Liver (tissue), 9 donors: ENCODE measurements around the gene CST7. TPM values are rescaled to one million over a fixed set of nuclear protein-coding genes. Genes with fewer than 3 reads are reported as not detected.

ENCODE experiments used
- DNase-seq: peaks from one replicate; pipeline ENCODE4 v3.0.0-alpha.2; 2017; ENCODE audit warnings: low spot score
- H3K27ac ChIP-seq, 2 donors: one replicate each; pipeline ENCODE4 v1.7.0; 2013; ENCODE audit warnings: inconsistent platforms in 2 of 2, low read length in 2 of 2, control low read depth in 1 of 2, low read depth in 1 of 2, mild to moderate bottlenecking in 1 of 2
- H3K27me3 ChIP-seq, 4 donors: one replicate each; pipeline versions ENCODE4 v1.6.1 to v1.7.0; 2013; ENCODE audit warnings: low read length in 3 of 4, inconsistent platforms in 1 of 4, mild to moderate bottlenecking in 1 of 4, moderate library complexity in 1 of 4; ENCODE audit not compliant: control insufficient read depth in 4 of 4, insufficient read depth in 4 of 4
- H3K36me3 ChIP-seq, 4 donors: one replicate each; pipeline versions ENCODE4 v1.6.1 to v1.7.0; 2013; ENCODE audit warnings: low read length in 3 of 4, mild to moderate bottlenecking in 3 of 4, low read depth in 1 of 4, moderate library complexity in 1 of 4; ENCODE audit not compliant: control insufficient read depth in 4 of 4, insufficient read depth in 3 of 4
- H3K4me1 ChIP-seq, 4 donors: one replicate each; pipeline versions ENCODE4 v1.6.1 to v1.7.0; 2013; ENCODE audit warnings: low read length in 3 of 4, mild to moderate bottlenecking in 3 of 4, moderate library complexity in 1 of 4; ENCODE audit not compliant: control insufficient read depth in 4 of 4, insufficient read depth in 4 of 4
- H3K4me3 ChIP-seq, 3 donors: one replicate each; pipeline versions ENCODE4 v1.6.1 to v1.7.0; 2013; ENCODE audit warnings: low read length in 3 of 3, control low read depth in 1 of 3, low read depth in 1 of 3, mild to moderate bottlenecking in 1 of 3
- H3K9ac ChIP-seq, 2 donors: one replicate each; pipeline ENCODE4 v1.7.0; 2013; ENCODE audit warnings: low read length in 2 of 2, mild to moderate bottlenecking in 2 of 2, moderate library complexity in 2 of 2, control low read depth in 1 of 2, low read depth in 1 of 2
- H3K9me3 ChIP-seq, 4 donors: one replicate each; pipeline versions ENCODE4 v1.6.1 to v1.7.0; 2013; ENCODE audit warnings: low read length in 3 of 4; ENCODE audit not compliant: control insufficient read depth in 4 of 4
- EGR1 ChIP-seq, 2 donors: IDR thresholded peaks; 2 replicates each; pipeline ENCODE4 v1.6.1; 2016 to 2018; ENCODE audit warnings: antibody characterized with exemption in 2 of 2, low read depth in 2 of 2
- FOXA1 ChIP-seq: IDR thresholded peaks from 2 replicates; pipeline ENCODE4 v1.6.1; 2016; ENCODE audit warnings: antibody characterized with exemption
- FOXA2 ChIP-seq: IDR thresholded peaks from 2 replicates; pipeline ENCODE4 v1.6.1; 2016; ENCODE audit warnings: antibody characterized with exemption
- GABPA ChIP-seq, 2 donors: IDR thresholded peaks in 1 of 2; conservative IDR thresholded peaks in 1 of 2; 2 replicates each; pipeline ENCODE4 v1.6.1; 2016; ENCODE audit warnings: antibody characterized with exemption in 2 of 2, mild to moderate bottlenecking in 1 of 2, moderate library complexity in 1 of 2
- HNF4A ChIP-seq, 2 donors: conservative IDR thresholded peaks; 2 replicates each; pipeline ENCODE4 v1.6.1; 2016; ENCODE audit warnings: antibody characterized with exemption in 2 of 2, mild to moderate bottlenecking in 2 of 2
- HNF4G ChIP-seq: IDR thresholded peaks from 2 replicates; pipeline ENCODE4 v1.6.1; 2016; ENCODE audit warnings: antibody characterized with exemption
- JUND ChIP-seq, 2 donors: IDR thresholded peaks; 2 replicates each; pipeline ENCODE4 v1.6.1; 2016; ENCODE audit warnings: antibody characterized with exemption in 2 of 2
- NR2F2 ChIP-seq: IDR thresholded peaks from 2 replicates; pipeline ENCODE4 v1.6.1; 2016; ENCODE audit warnings: antibody characterized with exemption
- RXRA ChIP-seq, 2 donors: IDR thresholded peaks; 2 replicates each; pipeline ENCODE4 v1.6.1; 2017 to 2018; ENCODE audit warnings: antibody characterized with exemption in 2 of 2, mild to moderate bottlenecking in 1 of 2
- SP1 ChIP-seq: IDR thresholded peaks from 2 replicates; pipeline ENCODE4 v1.6.1; 2018; ENCODE audit warnings: antibody characterized with exemption, mild to moderate bottlenecking
- TAF1 ChIP-seq: conservative IDR thresholded peaks from 2 replicates; pipeline ENCODE4 v1.6.1; 2016; ENCODE audit warnings: antibody characterized with exemption, mild to moderate bottlenecking
- YY1 ChIP-seq: IDR thresholded peaks from 2 replicates; pipeline ENCODE4 v1.6.1; 2016; ENCODE audit warnings: antibody characterized with exemption, mild to moderate bottlenecking
- WGBS: extraction: QIAGEN DNeasy Blood & Tissue Kit; methylation state at CpG from one replicate; pipeline ENCODE4 v1.1.7; 2013; 5-methylcytosine and 5-hydroxymethylcytosine counted together
- polyA plus RNA-seq, 2 donors: library from polyadenylated mRNA; stranded (reverse) in 1 of 2; unstranded in 1 of 2; fragments of 200-250 nt in 1 of 2; fragments of >200 nt in 1 of 2; fragmentation: Nextera tagmentation in 1 of 2; extraction: Ambion mirVana in 1 of 2; gene quantifications; one replicate each; pipeline versions ENCODE4 v1.2.1 to v1.2.3, GENCODE V29; 2013 to 2015
- total RNA-seq, 2 donors: library from RNA; depleted of rRNA; stranded (reverse); fragments of >200 nt; gene quantifications; one replicate each; pipeline ENCODE4 v1.2.3, GENCODE V29; 2014
- TF ChIP-seq, protein P1 (sequence below): IDR thresholded peaks from 2 replicates; pipeline ENCODE4 v1.6.1; 2016; ENCODE audit warnings: antibody characterized with exemption
- TF ChIP-seq, protein P2 (sequence below): IDR thresholded peaks from 2 replicates; pipeline ENCODE4 v1.6.1; 2016; ENCODE audit warnings: antibody characterized with exemption, mild to moderate bottlenecking
- TF ChIP-seq, protein P3 (sequence below): fragments of 150-350 bp; IDR thresholded peaks from 2 replicates; pipeline ENCODE4 v1.5.1; 2017; ENCODE audit warnings: improper control_type of control experiment, low read depth, low read length; ENCODE audit not compliant: missing input control
- TF ChIP-seq, protein P4 (sequence below): IDR thresholded peaks from 2 replicates; pipeline ENCODE4 v1.6.1; 2016; ENCODE audit warnings: antibody characterized with exemption
- donor health status: healthy.
- donor health status: healthy.
- donor health status: healthy.
- donor health status: healthy.
- donor health status: healthy.

Gene CST7
- total and polyA plus RNA-seq, 4 donors = 1.5 to 15.1 (median 2.7) TPM

DNA sequence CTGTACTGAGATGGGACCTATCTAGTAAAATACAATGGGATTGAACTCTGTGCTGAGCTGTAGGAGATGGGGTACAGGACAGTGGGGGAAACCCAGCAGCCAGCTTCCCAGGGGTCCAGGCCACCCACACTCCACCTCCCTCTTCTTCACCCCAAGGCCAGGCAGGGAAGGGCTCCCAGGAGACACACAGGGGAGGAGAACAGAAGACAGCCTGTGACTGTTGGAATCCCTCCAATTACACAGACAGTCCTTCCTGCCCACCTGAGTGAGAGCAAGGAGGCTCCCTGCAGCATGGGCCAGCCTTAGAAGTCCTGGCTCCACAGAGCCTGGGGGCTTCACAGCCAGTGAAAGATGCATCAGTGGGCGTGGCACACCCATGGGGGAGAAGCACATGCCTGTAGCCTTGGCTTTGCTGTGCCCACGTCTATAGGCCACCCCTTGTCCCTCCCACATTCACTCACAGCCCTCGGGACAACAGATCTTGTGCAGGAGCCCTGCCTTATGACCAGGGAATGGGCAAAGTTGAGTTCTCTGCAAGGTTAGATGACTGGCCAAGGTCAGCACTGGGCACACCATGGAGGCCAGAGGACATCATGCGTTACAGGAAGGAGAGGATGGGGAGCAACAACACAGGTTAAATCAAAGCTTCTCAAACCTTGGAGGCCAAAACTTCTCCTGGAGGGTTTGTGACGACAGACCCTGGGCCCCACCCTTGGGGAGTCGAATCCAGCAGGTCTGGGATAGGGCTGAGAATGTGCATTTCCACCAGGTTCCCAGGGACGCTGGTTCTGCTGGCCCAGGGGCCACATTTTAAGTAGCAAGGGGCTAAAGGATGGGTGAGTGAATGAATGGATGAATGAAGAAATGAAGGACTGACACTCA is 12.3 kb upstream of the CST7 start:
- DNase-seq = no peak
- Histone ChIP-seq H3K9me3 (no peaks in the 10 kb centered on the region), H3K4me3 (no peak overlapping the region), H3K27me3 (no peaks in the 10 kb centered on the region), H3K27ac (no peak overlapping the region), H3K36me3 (no peaks in the 10 kb centered on the region), H3K9ac (no peak overlapping the region), H3K4me1 (no peaks in the 10 kb centered on the region)
- WGBS = 89% methylated on average over 7 of the region's 7 CpGs
- TF ChIP-seq HNF4G (no peak), HNF4A (conservative IDR thresholded peaks at IDR 0.05) (no peak), GABPA (IDR thresholded peaks at IDR 0.05 in 1 of 2, conservative IDR thresholded peaks at IDR 0.05 in 1 of 2) (no peak), NR2F2 (no peak), FOXA1 (no peak), SP1 (no peak), RXRA (IDR thresholded peaks at IDR 0.05) (no peak), TAF1 (no peak), JUND (IDR thresholded peaks at IDR 0.05) (no peak), EGR1 (IDR thresholded peaks at IDR 0.05; ENCODE audit: low read depth in 2 of 2) (no peak), YY1 (no peak)
- TF ChIP-seq, protein P1, sequence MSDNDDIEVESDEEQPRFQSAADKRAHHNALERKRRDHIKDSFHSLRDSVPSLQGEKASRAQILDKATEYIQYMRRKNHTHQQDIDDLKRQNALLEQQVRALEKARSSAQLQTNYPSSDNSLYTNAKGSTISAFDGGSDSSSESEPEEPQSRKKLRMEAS = no peak
- TF ChIP-seq, protein P2, sequence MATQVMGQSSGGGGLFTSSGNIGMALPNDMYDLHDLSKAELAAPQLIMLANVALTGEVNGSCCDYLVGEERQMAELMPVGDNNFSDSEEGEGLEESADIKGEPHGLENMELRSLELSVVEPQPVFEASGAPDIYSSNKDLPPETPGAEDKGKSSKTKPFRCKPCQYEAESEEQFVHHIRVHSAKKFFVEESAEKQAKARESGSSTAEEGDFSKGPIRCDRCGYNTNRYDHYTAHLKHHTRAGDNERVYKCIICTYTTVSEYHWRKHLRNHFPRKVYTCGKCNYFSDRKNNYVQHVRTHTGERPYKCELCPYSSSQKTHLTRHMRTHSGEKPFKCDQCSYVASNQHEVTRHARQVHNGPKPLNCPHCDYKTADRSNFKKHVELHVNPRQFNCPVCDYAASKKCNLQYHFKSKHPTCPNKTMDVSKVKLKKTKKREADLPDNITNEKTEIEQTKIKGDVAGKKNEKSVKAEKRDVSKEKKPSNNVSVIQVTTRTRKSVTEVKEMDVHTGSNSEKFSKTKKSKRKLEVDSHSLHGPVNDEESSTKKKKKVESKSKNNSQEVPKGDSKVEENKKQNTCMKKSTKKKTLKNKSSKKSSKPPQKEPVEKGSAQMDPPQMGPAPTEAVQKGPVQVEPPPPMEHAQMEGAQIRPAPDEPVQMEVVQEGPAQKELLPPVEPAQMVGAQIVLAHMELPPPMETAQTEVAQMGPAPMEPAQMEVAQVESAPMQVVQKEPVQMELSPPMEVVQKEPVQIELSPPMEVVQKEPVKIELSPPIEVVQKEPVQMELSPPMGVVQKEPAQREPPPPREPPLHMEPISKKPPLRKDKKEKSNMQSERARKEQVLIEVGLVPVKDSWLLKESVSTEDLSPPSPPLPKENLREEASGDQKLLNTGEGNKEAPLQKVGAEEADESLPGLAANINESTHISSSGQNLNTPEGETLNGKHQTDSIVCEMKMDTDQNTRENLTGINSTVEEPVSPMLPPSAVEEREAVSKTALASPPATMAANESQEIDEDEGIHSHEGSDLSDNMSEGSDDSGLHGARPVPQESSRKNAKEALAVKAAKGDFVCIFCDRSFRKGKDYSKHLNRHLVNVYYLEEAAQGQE = no peak
- TF ChIP-seq, protein P3, sequence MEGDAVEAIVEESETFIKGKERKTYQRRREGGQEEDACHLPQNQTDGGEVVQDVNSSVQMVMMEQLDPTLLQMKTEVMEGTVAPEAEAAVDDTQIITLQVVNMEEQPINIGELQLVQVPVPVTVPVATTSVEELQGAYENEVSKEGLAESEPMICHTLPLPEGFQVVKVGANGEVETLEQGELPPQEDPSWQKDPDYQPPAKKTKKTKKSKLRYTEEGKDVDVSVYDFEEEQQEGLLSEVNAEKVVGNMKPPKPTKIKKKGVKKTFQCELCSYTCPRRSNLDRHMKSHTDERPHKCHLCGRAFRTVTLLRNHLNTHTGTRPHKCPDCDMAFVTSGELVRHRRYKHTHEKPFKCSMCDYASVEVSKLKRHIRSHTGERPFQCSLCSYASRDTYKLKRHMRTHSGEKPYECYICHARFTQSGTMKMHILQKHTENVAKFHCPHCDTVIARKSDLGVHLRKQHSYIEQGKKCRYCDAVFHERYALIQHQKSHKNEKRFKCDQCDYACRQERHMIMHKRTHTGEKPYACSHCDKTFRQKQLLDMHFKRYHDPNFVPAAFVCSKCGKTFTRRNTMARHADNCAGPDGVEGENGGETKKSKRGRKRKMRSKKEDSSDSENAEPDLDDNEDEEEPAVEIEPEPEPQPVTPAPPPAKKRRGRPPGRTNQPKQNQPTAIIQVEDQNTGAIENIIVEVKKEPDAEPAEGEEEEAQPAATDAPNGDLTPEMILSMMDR = no peak
- TF ChIP-seq, protein P4, sequence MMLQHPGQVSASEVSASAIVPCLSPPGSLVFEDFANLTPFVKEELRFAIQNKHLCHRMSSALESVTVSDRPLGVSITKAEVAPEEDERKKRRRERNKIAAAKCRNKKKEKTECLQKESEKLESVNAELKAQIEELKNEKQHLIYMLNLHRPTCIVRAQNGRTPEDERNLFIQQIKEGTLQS = no peak

DNA sequence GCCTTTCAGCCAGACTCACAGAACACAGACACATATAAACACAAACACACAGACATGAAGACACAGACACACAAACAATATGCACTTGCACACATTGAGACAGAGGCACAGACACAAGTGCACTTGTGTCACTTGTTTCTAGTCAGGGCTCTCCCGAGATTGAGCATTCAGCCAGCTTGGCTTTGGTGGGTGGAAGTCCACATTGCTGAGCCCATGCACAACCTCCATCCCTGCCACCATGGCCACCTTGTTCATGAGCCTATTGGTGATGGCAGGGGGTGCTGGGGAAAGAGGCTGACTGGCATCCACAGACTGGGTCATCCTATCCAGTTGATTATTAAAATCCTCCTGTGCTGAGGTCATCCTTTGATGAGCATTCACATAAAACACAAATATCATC is 11.5 kb upstream of the CST7 start:
- no peak for DNase-seq
- H3K27ac ChIP-seq = no peak overlapping the region
- H3K9me3 ChIP-seq = no peaks in the 10 kb centered on the region
- no peaks in the 10 kb centered on the region for H3K36me3 ChIP-seq
- H3K4me3 ChIP-seq = no peak overlapping the region
- H3K9ac ChIP-seq = no peak overlapping the region
- 43% methylated on average over 1 of the region's 1 CpG for WGBS
- H3K4me1 ChIP-seq = no peaks in the 10 kb centered on the region
- no peaks in the 10 kb centered on the region for H3K27me3 ChIP-seq
- TF ChIP-seq HNF4G (no peak), YY1 (no peak), GABPA (IDR thresholded peaks at IDR 0.05 in 1 of 2, conservative IDR thresholded peaks at IDR 0.05 in 1 of 2) (no peak), FOXA2 (no peak), SP1 (no peak), FOXA1 (no peak), EGR1 (IDR thresholded peaks at IDR 0.05; ENCODE audit: low read depth in 2 of 2) (no peak), NR2F2 (no peak), RXRA (IDR thresholded peaks at IDR 0.05) (no peak), JUND (IDR thresholded peaks at IDR 0.05) (no peak), TAF1 (no peak), HNF4A (conservative IDR thresholded peaks at IDR 0.05) (no peak)
- TF ChIP-seq, protein P4 = no peak
- TF ChIP-seq, protein P1 = no peak
- TF ChIP-seq, protein P2 = no peak
- TF ChIP-seq, protein P3 = no peak
